ENCODE data around the gene LRBA. TPM values are rescaled to one million over a fixed set of nuclear protein-coding genes. Genes with fewer than 3 reads are reported as not detected.

The LRBA gene
- total RNA-seq, 1 experiment from 2014 or later, result 53.4 TPM

GRCh38 chr4:150590631-150591030 is 424.5 kb downstream of the LRBA start:
- DNase-seq (ENCODE audit: low spot score), result no peak

GRCh38 chr4:150589157-150589556 is 425.9 kb downstream of the LRBA start:
- no peak for DNase-seq (ENCODE audit: low spot score)

- DNase-seq (ENCODE audit: low spot score), result no peak
Measured at GRCh38 chr4:150588316-150588715, 426.8 kb downstream of the LRBA start.

GRCh38 chr4:150586162-150586810 is 428.8 kb downstream of the LRBA start:
- DNase-seq (ENCODE audit: low spot score), result no peak

- no peak for DNase-seq (ENCODE audit: low spot score)
Measured at GRCh38 chr4:150585611-150586010, 429.5 kb downstream of the LRBA start.

GRCh38 chr4:150584111-150584915 is 430.8 kb downstream of the LRBA start:
- no peak for DNase-seq (ENCODE audit: low spot score)

GRCh38 chr4:150583287-150584110 is 431.6 kb downstream of the LRBA start:
- no peak for DNase-seq (ENCODE audit: low spot score)

- DNase-seq (ENCODE audit: low spot score), result no peak
Measured at GRCh38 chr4:150582873-150583286, 432.2 kb downstream of the LRBA start.

- DNase-seq (ENCODE audit: low spot score), result no peak
Measured at GRCh38 chr4:150582146-150582872, 432.8 kb downstream of the LRBA start, which contains the start of gene MAB21L2. Gene MAB21L2 (plus strand): TSS chr4:150582151. CDS start chr4:150583030, 879 bp downstream.

- no peak for DNase-seq (ENCODE audit: low spot score)
Measured at GRCh38 chr4:150581641-150582051, 433.4 kb downstream of the LRBA start.

- no peak for DNase-seq (ENCODE audit: low spot score)
Measured at GRCh38 chr4:150581056-150581605, 434.0 kb downstream of the LRBA start.

- no peak for DNase-seq (ENCODE audit: low spot score)
Measured at GRCh38 chr4:150580306-150580705, 434.8 kb downstream of the LRBA start.

GRCh38 chr4:150579551-150580234 is 435.4 kb downstream of the LRBA start:
- no peak for DNase-seq (ENCODE audit: low spot score)

- no peak for DNase-seq (ENCODE audit: low spot score)
Measured at GRCh38 chr4:150578745-150579501, 436.2 kb downstream of the LRBA start.

- no peak for DNase-seq (ENCODE audit: low spot score)
Measured at GRCh38 chr4:150577796-150578195, 437.3 kb downstream of the LRBA start.

GRCh38 chr4:150574678-150575077 is 440.4 kb downstream of the LRBA start:
- no peak for DNase-seq (ENCODE audit: low spot score)

GRCh38 chr4:150573534-150573933 is 441.6 kb downstream of the LRBA start:
- DNase-seq (ENCODE audit: low spot score), result no peak

GRCh38 chr4:150572704-150573504 is 442.2 kb downstream of the LRBA start:
- DNase-seq (ENCODE audit: low spot score), result no peak

GRCh38 chr4:150570862-150571261 is 444.2 kb downstream of the LRBA start:
- no peak for DNase-seq (ENCODE audit: low spot score)
